PC-9 (cell line): ENCODE measurements around the gene TUSC1. TPM values are rescaled to one million over a fixed set of nuclear protein-coding genes. Genes with fewer than 3 reads are reported as not detected.
"Not testable (repeated sequence)": the region's sequence is repeated elsewhere in the genome, so short reads cannot be mapped to it uniquely, and the experiment has no call there.

Experiments used
- BruUV-seq: library from RNA; stranded (reverse); fragments of 400-500 nt; replicated peaks from 2 replicates; lab custom pipeline; 2021; lab: Mats Ljungman, UMichigan
- CTCF ChIA-PET: fragments of 300-600 bp; sonication (Branson Sonifier 250); formaldehyde crosslinking; loops from one replicate; lab custom pipeline; 2022; ENCODE audit warnings: antibody characterized with exemption; lab: Charles Lee
- POLR2A ChIA-PET: fragments of 300-600 bp; sonication (Branson Sonifier 250); formaldehyde crosslinking; loops from one replicate; lab custom pipeline; 2022; ENCODE audit warnings: antibody characterized with exemption; ENCODE audit not compliant: unreplicated experiment; lab: Charles Lee
- DNase-seq, 2 experiments: peaks; one replicate each; pipeline versions ENCODE4 v3.0.0 to v3.0.0-alpha.2; 2015 to 2022; ENCODE audit warnings: mixed read lengths in 1 of 2
- H2AFZ ChIP-seq: fragments of 200-600 bp; sonication (generic); 2 replicates; pipeline ENCODE4 v1.8.1; 2017; ENCODE audit warnings: antibody characterized with exemption
- H3F3A ChIP-seq: fragments of 200-600 bp; sonication (generic); 2 replicates; pipeline ENCODE4 v1.8.1; 2017; ENCODE audit warnings: antibody characterized with exemption, mild to moderate bottlenecking, low read depth; ENCODE audit not compliant: insufficient read depth
- H3K27ac ChIP-seq: fragments of 200-600 bp; sonication (generic); 2 replicates; pipeline ENCODE4 v1.6.1; 2016; ENCODE audit warnings: mixed run types
- H3K27me3 ChIP-seq: fragments of 200-600 bp; sonication (generic); 2 replicates; pipeline ENCODE4 v1.6.1; 2016; ENCODE audit warnings: low read depth, mixed run types; ENCODE audit not compliant: insufficient read depth
- H3K36me3 ChIP-seq: fragments of 200-600 bp; sonication (generic); 2 replicates; pipeline ENCODE4 v1.6.1; 2016; ENCODE audit warnings: low read depth, mixed run types
- H3K4me1 ChIP-seq: fragments of 200-600 bp; sonication (generic); replicated peaks from 2 replicates; pipeline ENCODE4 v1.6.1; 2016; ENCODE audit warnings: mixed run types; ENCODE audit not compliant: insufficient read depth
- H3K4me2 ChIP-seq: fragments of 200-600 bp; sonication (generic); 2 replicates; pipeline ENCODE4 v1.6.1; 2017; ENCODE audit warnings: mixed run types
- H3K4me3 ChIP-seq: fragments of 200-600 bp; sonication (generic); 2 replicates; pipeline ENCODE4 v1.6.1; 2016; ENCODE audit warnings: mixed run types
- H3K79me2 ChIP-seq: fragments of 200-600 bp; sonication (generic); 2 replicates; pipeline ENCODE4 v1.6.1; 2017; ENCODE audit warnings: low read depth, mixed run types
- H3K9me2 ChIP-seq: fragments of 200-600 bp; sonication (generic); 2 replicates; pipeline ENCODE4 v1.8.1; 2017; ENCODE audit warnings: mild to moderate bottlenecking; ENCODE audit not compliant: insufficient read depth
- H3K9me3 ChIP-seq: fragments of 200-600 bp; sonication (generic); 2 replicates; pipeline ENCODE4 v1.8.1; 2016; ENCODE audit warnings: low read depth; ENCODE audit not compliant: insufficient read depth
- H4K20me1 ChIP-seq: fragments of 200-600 bp; sonication (generic); 2 replicates; pipeline ENCODE4 v1.8.1; 2017; ENCODE audit not compliant: insufficient read depth
- EZH2 ChIP-seq: fragments of 200-600 bp; sonication (generic); IDR thresholded peaks from 2 replicates; pipeline ENCODE4 v1.8.0; 2017; ENCODE audit warnings: antibody characterized with exemption, low read depth
- intact Hi-C: fragments of 100-400 bp; cut with micrococcal nuclease; formaldehyde crosslinking; loops from one replicate; pipeline ENCODE4 v1.10.0; 2022; ENCODE audit not compliant: unreplicated experiment
- total RNA-seq: library from RNA; stranded (reverse); gene quantifications from 2 replicates; pipeline ENCODE4 v1.2.3, GENCODE V29; 2021
- TF ChIP-seq, protein P1 (sequence below): fragments of 200-600 bp; sonication (generic); conservative IDR thresholded peaks from 2 replicates; pipeline ENCODE4 v1.6.1; 2017; ENCODE audit warnings: mixed run types, antibody characterized with exemption, mild to moderate bottlenecking, moderate library complexity

TUSC1 gene
- total RNA-seq, 1 experiment from 2014 or later = 0.39 TPM

DNA sequence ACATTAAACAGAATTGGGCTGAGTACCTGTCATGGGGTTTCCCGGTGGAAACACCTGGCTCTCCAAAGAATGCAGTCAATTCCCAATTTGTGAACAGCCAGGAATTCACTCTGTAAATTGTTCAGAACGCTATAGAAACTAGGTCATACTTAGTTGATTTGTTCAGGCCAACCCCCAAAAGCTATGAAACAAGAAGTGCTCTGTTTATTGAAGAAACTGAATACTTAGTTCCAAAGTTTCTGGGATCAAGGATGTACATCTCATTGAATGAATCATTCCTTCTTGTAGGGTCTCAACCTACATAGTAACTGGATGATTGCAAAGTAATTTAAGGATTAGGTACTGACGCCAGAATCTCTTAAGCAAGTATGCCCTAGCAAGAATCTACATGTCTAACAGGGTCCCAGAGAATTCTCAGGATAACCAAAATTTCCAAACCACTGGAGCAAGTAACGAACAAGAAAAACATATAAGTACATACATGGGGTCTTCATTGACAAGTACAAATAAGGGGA, 659 bp upstream of the TUSC1 start:
- Histone ChIP-seq H3K4me3 (peak overlapping the region; percentile 75), H3K36me3 (no peaks in the 10 kb centered on the region), H4K20me1 (no peaks in the 10 kb centered on the region), H3K79me2 (no peaks in the 10 kb centered on the region), H3K27ac (peak overlapping the region; percentile 72), H2AFZ (peak overlapping the region; percentile 82), H3F3A (0 out of 2 replicates have a peak, but pooled peaks cover 4% of the 10 kb centered on the region), H3K27me3 (no peaks in the 10 kb centered on the region), H3K9me3 (no peaks in the 10 kb centered on the region), H3K4me1 (peaks cover 14% of the 10 kb centered on the region), H3K9me2 (no peaks in the 10 kb centered on the region), H3K4me2 (peak overlapping the region; percentile 81)
- ChIA-PET CTCF (interaction anchor here (0.6 kb wide), 1 partner anchor 661 kb away, joined by 11 read pairs; no protein-coding TSS in a partner anchor), POLR2A (no interaction called here)
- BruUV-seq = no TSS peak
- TF ChIP-seq, protein P1, sequence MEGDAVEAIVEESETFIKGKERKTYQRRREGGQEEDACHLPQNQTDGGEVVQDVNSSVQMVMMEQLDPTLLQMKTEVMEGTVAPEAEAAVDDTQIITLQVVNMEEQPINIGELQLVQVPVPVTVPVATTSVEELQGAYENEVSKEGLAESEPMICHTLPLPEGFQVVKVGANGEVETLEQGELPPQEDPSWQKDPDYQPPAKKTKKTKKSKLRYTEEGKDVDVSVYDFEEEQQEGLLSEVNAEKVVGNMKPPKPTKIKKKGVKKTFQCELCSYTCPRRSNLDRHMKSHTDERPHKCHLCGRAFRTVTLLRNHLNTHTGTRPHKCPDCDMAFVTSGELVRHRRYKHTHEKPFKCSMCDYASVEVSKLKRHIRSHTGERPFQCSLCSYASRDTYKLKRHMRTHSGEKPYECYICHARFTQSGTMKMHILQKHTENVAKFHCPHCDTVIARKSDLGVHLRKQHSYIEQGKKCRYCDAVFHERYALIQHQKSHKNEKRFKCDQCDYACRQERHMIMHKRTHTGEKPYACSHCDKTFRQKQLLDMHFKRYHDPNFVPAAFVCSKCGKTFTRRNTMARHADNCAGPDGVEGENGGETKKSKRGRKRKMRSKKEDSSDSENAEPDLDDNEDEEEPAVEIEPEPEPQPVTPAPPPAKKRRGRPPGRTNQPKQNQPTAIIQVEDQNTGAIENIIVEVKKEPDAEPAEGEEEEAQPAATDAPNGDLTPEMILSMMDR = no peak
- no peak for TF ChIP-seq EZH2
- DNase-seq = no peak
- intact Hi-C loops = no loop called here

- Histone ChIP-seq H3K4me2 (peak overlapping the region; percentile 81), H2AFZ (peak overlapping the region; percentile 93)
- POLR2A ChIA-PET = no interaction called here
Measured at GRCh38 chr9:25677301-25678146, 720 bp downstream of the TUSC1 start.

GRCh38 chr9:25675858-25676257, 2.4 kb downstream of the TUSC1 start:
- H3K4me3 ChIP-seq, intact Hi-C loops, BruUV-seq, H3K36me3 ChIP-seq, H4K20me1 ChIP-seq, H3F3A ChIP-seq, CTCF ChIA-PET, DNase-seq, H3K27ac ChIP-seq, POLR2A ChIA-PET, H3K9me3 ChIP-seq, H3K27me3 ChIP-seq, H3K4me2 ChIP-seq, H3K79me2 ChIP-seq, H2AFZ ChIP-seq, H3K9me2 ChIP-seq: not testable (repeated sequence)
- H3K4me1 ChIP-seq = peaks cover 14% of the 10 kb centered on the region

More at GRCh38 chr9:25677301-25678146, 720 bp downstream of the TUSC1 start:
- peak in 1 of 2 experiments; percentile 58 for DNase-seq
- Histone ChIP-seq H3K79me2 (no peaks in the 10 kb centered on the region), H3K4me3 (peak overlapping the region; percentile 75), H3K27me3 (no peaks in the 10 kb centered on the region), H3K27ac (peak overlapping the region; percentile 72), H3K36me3 (no peaks in the 10 kb centered on the region), H3K9me2 (no peaks in the 10 kb centered on the region), H3K9me3 (no peaks in the 10 kb centered on the region), H3F3A (0 out of 2 replicates have a peak, but pooled peaks cover 4% of the 10 kb centered on the region), H3K4me1 (peaks cover 14% of the 10 kb centered on the region), H4K20me1 (no peaks in the 10 kb centered on the region)
- intact Hi-C loops = no loop called here
- no TSS peak for BruUV-seq
- TF ChIP-seq, protein P1 = no peak
- TF ChIP-seq EZH2 = no peak
- CTCF ChIA-PET = no interaction called here
